Activated T-helper 9 cell treated with anti-CD3 and anti-CD28 coated beads, Interleukin-2, amount 50 U/mL, for 16 hours (primary cell): ENCODE measurements around the gene NOX4.

Source experiments
- DNase-seq: peaks from one replicate; pipeline ENCODE4 v3.0.0-alpha.2; 2020; ENCODE audit warnings: low read depth

Gene NOX4

GRCh38 chr11:89490981-89491690 lies at the start of gene NOX4:
Gene NOX4 (minus strand): TSS chr11:89491375. CDS start chr11:89491246, 129 bp downstream.
- DNase-seq: no peak

- DNase-seq: no peak
Observed at GRCh38 chr11:89540826-89541225, 49.7 kb upstream of the NOX4 start.

GRCh38 chr11:89537936-89538335 lies 46.8 kb upstream of the NOX4 start:
- DNase-seq: no peak

GRCh38 chr11:89536926-89537325 lies 45.8 kb upstream of the NOX4 start:
- no peak for DNase-seq

GRCh38 chr11:89535221-89535620 lies 44.0 kb upstream of the NOX4 start:
- DNase-seq: no peak

GRCh38 chr11:89529626-89530380 lies 38.6 kb upstream of the NOX4 start:
- no peak for DNase-seq

GRCh38 chr11:89521792-89522191 lies 30.6 kb upstream of the NOX4 start:
- DNase-seq: no peak

GRCh38 chr11:89521294-89521693 lies 30.1 kb upstream of the NOX4 start:
- DNase-seq: no peak

- DNase-seq: no peak
Observed at GRCh38 chr11:89516496-89516895, 25.3 kb upstream of the NOX4 start.

- no peak for DNase-seq
Observed at GRCh38 chr11:89508544-89508943, 17.4 kb upstream of the NOX4 start.

GRCh38 chr11:89504270-89504669 lies 13.1 kb upstream of the NOX4 start:
- DNase-seq: no peak

- no peak for DNase-seq
Observed at GRCh38 chr11:89503422-89503821, 12.2 kb upstream of the NOX4 start.

GRCh38 chr11:89502301-89502700 lies 11.1 kb upstream of the NOX4 start:
- DNase-seq: no peak

GRCh38 chr11:89500336-89500735 lies 9.2 kb upstream of the NOX4 start:
- DNase-seq: no peak

- DNase-seq: no peak
Observed at GRCh38 chr11:89498845-89499448, 7.8 kb upstream of the NOX4 start.

- no peak for DNase-seq
Observed at GRCh38 chr11:89495951-89496350, 4.8 kb upstream of the NOX4 start.

GRCh38 chr11:89493431-89493830 lies 2.3 kb upstream of the NOX4 start:
- no peak for DNase-seq

GRCh38 chr11:89490602-89490980 lies 584 bp downstream of the NOX4 start:
- no peak for DNase-seq

- no peak for DNase-seq
Observed at GRCh38 chr11:89489930-89490329, 1.2 kb downstream of the NOX4 start.

GRCh38 chr11:89487016-89487415 lies 4.2 kb downstream of the NOX4 start:
- DNase-seq: no peak

- no peak for DNase-seq
Observed at GRCh38 chr11:89484896-89485295, 6.3 kb downstream of the NOX4 start.

GRCh38 chr11:89477175-89477574 lies 14.0 kb downstream of the NOX4 start:
- no peak for DNase-seq

GRCh38 chr11:89463266-89463780 lies 27.9 kb downstream of the NOX4 start:
- no peak for DNase-seq
